ENCODE results near the gene RPGRIP1. TPM values are rescaled to one million over a fixed set of nuclear protein-coding genes. Genes with fewer than 3 reads are reported as not detected.

The RPGRIP1 gene
- total and polyA plus RNA-seq, 2 of the 4 experiments (the other 2 are of a cell fraction), result not detected

DNA sequence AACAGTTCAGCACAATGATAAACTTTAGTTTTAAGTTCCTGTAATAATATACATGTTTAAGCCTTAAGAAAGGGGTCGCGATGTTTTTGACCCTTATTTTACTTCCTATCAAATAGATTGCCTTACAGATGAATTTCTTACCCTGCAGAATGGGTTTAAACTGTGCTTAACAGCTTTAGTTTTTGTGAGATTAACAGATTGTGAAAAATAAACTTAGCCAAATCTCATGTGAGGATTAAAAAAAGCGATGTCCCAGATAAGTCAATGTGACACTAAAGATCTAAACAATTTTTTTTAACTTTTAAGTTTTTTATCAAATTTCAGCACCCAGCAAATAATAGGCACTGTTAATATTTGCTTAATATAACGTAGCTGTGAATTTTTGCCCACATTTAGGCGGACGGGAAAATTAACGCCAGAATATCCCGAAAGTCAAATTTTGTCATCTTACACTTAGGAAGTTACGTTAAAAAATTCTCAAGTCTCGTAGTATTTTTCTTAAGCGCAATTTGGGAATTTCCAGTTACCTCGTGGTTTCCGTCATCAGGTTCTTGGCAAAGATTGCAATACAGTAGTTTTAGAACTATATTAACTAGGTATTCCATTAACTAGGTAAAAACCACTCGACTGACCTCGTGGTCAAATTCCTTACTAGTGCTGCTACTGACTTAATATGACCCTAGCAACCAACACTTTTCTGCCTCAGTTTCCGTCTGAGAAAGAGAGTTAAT, 11.8 kb upstream of the RPGRIP1 start:
- no peak for ATAC-seq (ENCODE audit: low read depth)
- Histone ChIP-seq H3K23ac (ENCODE audit: low read depth, low read length) (peak overlapping the region; percentile 95; the same call in 1 of the 2 replicates), H2AK5ac (ENCODE audit: low read depth, low read length) (no peak overlapping the region), H3K9ac (ENCODE audit: low read depth, low read length) (peak overlapping the region; percentile 99), H2BK5ac (ENCODE audit: low read depth, low read length, poor library complexity, severe bottlenecking) (peak overlapping the region; percentile 89), H3K14ac (replicated peaks; ENCODE audit: low read depth, low read length) (peak overlapping the region; percentile 89), H3K9me3 (ENCODE audit: control insufficient read depth, insufficient read depth, low read length) (no peaks in the 10 kb centered on the region), H3K18ac (ENCODE audit: low read depth, low read length) (no peak overlapping the region), H4K91ac (ENCODE audit: insufficient read depth, low read depth, low read length) (no peak overlapping the region), H4K5ac (ENCODE audit: low read depth, low read length) (no peak overlapping the region), H3K36me3 (ENCODE audit: control insufficient read depth, insufficient read depth, low read length) (peaks cover 19% of the 10 kb centered on the region), H2AK9ac (replicated peaks; ENCODE audit: low read depth, low read length, poor library complexity) (no peak overlapping the region), H4K8ac (ENCODE audit: low read depth in 2 of 2, low read length in 2 of 2) (no peak overlapping the region), H2BK20ac (ENCODE audit: low read depth, low read length) (no peak overlapping the region), H3K79me1 (ENCODE audit: low read depth in 1 of 2, low read length in 2 of 2) (peaks cover 4 to 13% of the 10 kb centered on the region in 2 experiments; a peak in 2 of 4 replicates), H2BK120ac (ENCODE audit: low read depth, low read length) (no peak overlapping the region), H2AFZ (replicated peaks; ENCODE audit: low read length, poor library complexity) (no peak overlapping the region), H3K4me3 (ENCODE audit: insufficient read depth, low read depth, low read length) (peak overlapping the region; percentile 93), H3K56ac (ENCODE audit: extremely low read depth, insufficient read depth, low read length) (peak overlapping the region; percentile 51; the same call in 1 of the 2 replicates), H3K4ac (ENCODE audit: low read depth, low read length) (0 out of 2 replicates have a peak overlapping the region, but pooled peaks have one; percentile 34), H3K4me1 (ENCODE audit: control insufficient read depth, insufficient read depth, low read length) (peaks cover 10% of the 10 kb centered on the region), H3K9me1 (ENCODE audit: insufficient read depth, low read length) (no peaks in the 10 kb centered on the region; the same call in none of the 2 replicates), H3K27ac (ENCODE audit: insufficient read depth, low read length) (peak overlapping the region; percentile 5; the same call in 1 of the 2 replicates), H2BK15ac (ENCODE audit: low read depth, low read length) (no peak overlapping the region), H4K20me1 (ENCODE audit: insufficient read depth, low read length) (peaks cover 62% of the 10 kb centered on the region), H3K27me3 (ENCODE audit: control insufficient read depth, insufficient read depth, low read length) (no peaks in the 10 kb centered on the region), H3K4me2 (ENCODE audit: low read depth, low read length) (peak overlapping the region; percentile 99)
- DNase-seq, result peak; percentile 49
- ChIA-PET POLR2A (ENCODE audit: unreplicated experiment) (interaction anchor here (0.5 to 1.0 kb wide), 2 partner anchors 11 to 46 kb away, joined by 3 to 5 read pairs; no protein-coding TSS in a partner anchor), CTCF (no interaction called here)
- in situ Hi-C loops (cut with MboI; ENCODE audit: low sequenced_read_pairs), result no loop called here
- no TSS peak for BruUV-seq (replicated peaks)
- intact Hi-C loops (cut with micrococcal nuclease), result loop anchor here (5.0 kb wide), 1 partner anchor 114 kb away; the partner anchor contains the start of gene SUPT16H
- TF ChIP-seq CHD1 (IDR thresholded peaks at IDR 0.05; ENCODE audit: low read depth, low read length) (no peak), MAFK (IDR thresholded peaks at IDR 0.05; ENCODE audit: low read depth, low read length) (no peak), MXI1 (IDR thresholded peaks at IDR 0.05; ENCODE audit: borderline replicate concordance, low read depth, low read length) (peak; percentile 51; the same call in 1 of the 2 replicates), BHLHE40 (IDR thresholded peaks at IDR 0.05; ENCODE audit: low read depth, low read length) (no peak), MAZ (IDR thresholded peaks at IDR 0.05; ENCODE audit: borderline replicate concordance, low read depth, low read length) (no peak), FOS (IDR thresholded peaks at IDR 0.05; ENCODE audit: low read depth, low read length) (no peak), RCOR1 (IDR thresholded peaks at IDR 0.05; ENCODE audit: insufficient replicate concordance, low read length) (no peak)
- TF ChIP-seq, protein P1, sequence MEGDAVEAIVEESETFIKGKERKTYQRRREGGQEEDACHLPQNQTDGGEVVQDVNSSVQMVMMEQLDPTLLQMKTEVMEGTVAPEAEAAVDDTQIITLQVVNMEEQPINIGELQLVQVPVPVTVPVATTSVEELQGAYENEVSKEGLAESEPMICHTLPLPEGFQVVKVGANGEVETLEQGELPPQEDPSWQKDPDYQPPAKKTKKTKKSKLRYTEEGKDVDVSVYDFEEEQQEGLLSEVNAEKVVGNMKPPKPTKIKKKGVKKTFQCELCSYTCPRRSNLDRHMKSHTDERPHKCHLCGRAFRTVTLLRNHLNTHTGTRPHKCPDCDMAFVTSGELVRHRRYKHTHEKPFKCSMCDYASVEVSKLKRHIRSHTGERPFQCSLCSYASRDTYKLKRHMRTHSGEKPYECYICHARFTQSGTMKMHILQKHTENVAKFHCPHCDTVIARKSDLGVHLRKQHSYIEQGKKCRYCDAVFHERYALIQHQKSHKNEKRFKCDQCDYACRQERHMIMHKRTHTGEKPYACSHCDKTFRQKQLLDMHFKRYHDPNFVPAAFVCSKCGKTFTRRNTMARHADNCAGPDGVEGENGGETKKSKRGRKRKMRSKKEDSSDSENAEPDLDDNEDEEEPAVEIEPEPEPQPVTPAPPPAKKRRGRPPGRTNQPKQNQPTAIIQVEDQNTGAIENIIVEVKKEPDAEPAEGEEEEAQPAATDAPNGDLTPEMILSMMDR (conservative IDR thresholded peaks at IDR 0.05; ENCODE audit: low read depth, low read length), result no peak
- dilution Hi-C loops (cut with HindIII; ENCODE audit: low sequenced_read_pairs, unreplicated experiment), result no loop called here
- no CpG with 5 or more reads among the region's 16 CpGs for WGBS, 2 experiments (ENCODE audit: extremely low coverage in 2 of 2, insufficient read length in 1 of 2)

Measured in IMR-90 (cell line).